GM19395 (cell line): Measurements from ENCODE around the gene THOC1.

Experiments used
- ATAC-seq: cut with Tn5 transposase; IDR thresholded peaks from one replicate; pipeline ENCODE4 v1.9.1; 2021; ENCODE audit warnings: mild to moderate bottlenecking, moderate library complexity; ENCODE audit not compliant: unreplicated experiment

Gene THOC1

GRCh38 chr18:286515-287310 lies 18.9 kb upstream of the THOC1 start:
- ATAC-seq: no peak

- ATAC-seq: no peak
These were observed 18.0 kb upstream of the THOC1 start for GRCh38 chr18:285817-286216.

- ATAC-seq: no peak
These were observed 7.6 kb upstream of the THOC1 start for GRCh38 chr18:275486-275885.

GRCh38 chr18:274313-274712 lies 6.5 kb upstream of the THOC1 start:
- ATAC-seq: no peak

- no peak for ATAC-seq
These were observed 5.7 kb upstream of the THOC1 start for GRCh38 chr18:273525-273924.

GRCh38 chr18:272650-273049 lies 4.8 kb upstream of the THOC1 start:
- ATAC-seq: no peak

- ATAC-seq: no peak
These were observed 1.7 kb upstream of the THOC1 start for GRCh38 chr18:269480-270095.

GRCh38 chr18:267380-267687 lies 513 bp downstream of the THOC1 start:
- ATAC-seq: peak; percentile 34

GRCh38 chr18:261398-262073 lies 6.3 kb downstream of the THOC1 start:
- no peak for ATAC-seq

GRCh38 chr18:260547-260946 lies 7.3 kb downstream of the THOC1 start:
- ATAC-seq: no peak

GRCh38 chr18:255171-255570 lies 12.7 kb downstream of the THOC1 start:
- ATAC-seq: no peak

- ATAC-seq: no peak
These were observed 14.7 kb downstream of the THOC1 start for GRCh38 chr18:253121-253520.

GRCh38 chr18:251572-251971 lies 16.3 kb downstream of the THOC1 start:
- no peak for ATAC-seq

GRCh38 chr18:250685-251084 lies 17.2 kb downstream of the THOC1 start:
- no peak for ATAC-seq

- ATAC-seq: no peak
These were observed 19.8 kb downstream of the THOC1 start for GRCh38 chr18:248053-248452.

- ATAC-seq: no peak
These were observed 22.5 kb downstream of the THOC1 start for GRCh38 chr18:245282-245847.

GRCh38 chr18:240175-240574 lies 27.7 kb downstream of the THOC1 start:
- no peak for ATAC-seq

- ATAC-seq: no peak
These were observed 36.3 kb downstream of the THOC1 start for GRCh38 chr18:231563-231962.

GRCh38 chr18:228586-228985 lies 39.3 kb downstream of the THOC1 start:
- no peak for ATAC-seq

- ATAC-seq: no peak
These were observed 39.9 kb downstream of the THOC1 start for GRCh38 chr18:227902-228301.

- ATAC-seq: no peak
These were observed 40.5 kb downstream of the THOC1 start for GRCh38 chr18:227374-227773.

- no peak for ATAC-seq
These were observed 42.1 kb downstream of the THOC1 start for GRCh38 chr18:225745-226144.
